Ecto neural progenitor cell (in vitro differentiated cells): ENCODE data around the gene RBL2.
"Not testable (repeated sequence)": the region's sequence is repeated elsewhere in the genome, so short reads cannot be mapped to it uniquely, and the experiment has no call there.

Experiments
- DNase-seq: peaks from one replicate; pipeline ENCODE4 v3.0.0-alpha.2; 2018; ENCODE audit warnings: low spot score

RBL2 gene

GRCh38 chr16:53539346-53539745, 105.1 kb downstream of the RBL2 start:
- not testable (repeated sequence) for DNase-seq

DNA sequence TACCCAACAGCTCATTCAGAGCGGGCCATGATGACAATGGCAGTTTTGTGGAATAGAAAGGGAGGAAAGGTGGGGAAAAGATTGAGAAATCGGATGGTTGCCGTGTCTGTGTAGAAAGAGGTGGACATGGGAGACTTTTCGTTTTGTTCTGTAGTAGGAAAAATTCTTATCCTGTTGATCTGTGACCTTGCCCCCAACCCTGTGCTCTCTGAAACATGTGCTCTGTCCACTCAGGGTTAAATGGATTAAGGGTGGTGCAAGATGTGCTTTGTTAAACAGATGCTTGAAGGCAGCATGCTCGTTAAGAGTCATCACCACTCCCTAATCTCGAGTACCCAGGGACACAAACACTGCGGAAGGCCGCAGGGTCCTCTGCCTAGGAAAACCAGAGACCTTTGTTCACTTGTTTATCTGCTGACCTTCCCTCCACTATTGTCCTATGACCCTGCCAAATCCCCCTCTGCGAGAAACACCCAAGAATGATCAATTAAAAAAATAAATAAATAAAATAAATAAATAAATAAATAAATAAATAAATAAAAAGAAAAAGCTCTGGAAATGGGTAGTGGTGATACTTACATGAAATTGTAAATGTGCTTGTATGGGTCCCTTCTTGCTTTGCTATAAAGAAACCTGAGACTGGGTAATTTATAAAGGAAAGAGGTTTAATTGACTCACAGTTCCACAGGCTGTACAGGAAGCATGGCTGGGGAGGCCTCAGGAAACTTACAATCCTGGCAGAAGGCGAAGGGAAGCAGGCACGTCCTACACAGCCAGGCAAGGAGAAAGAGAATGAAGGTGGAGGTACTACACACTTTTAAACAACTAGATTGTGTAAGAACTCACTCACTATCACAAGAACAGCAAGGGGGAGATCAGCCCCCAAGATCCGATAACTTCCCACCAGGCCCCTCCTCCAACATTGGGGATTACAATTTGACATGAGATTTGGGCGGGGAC, 105.8 kb downstream of the RBL2 start:
- DNase-seq, result not testable (repeated sequence)
